Smooth muscle cell (in vitro differentiated cells): ENCODE measurements around the gene PET117. TPM values are rescaled to one million over a fixed set of nuclear protein-coding genes. Genes with fewer than 3 reads are reported as not detected.

Experiments
- DNase-seq: peaks from one replicate; lab custom pipeline; 2025; ENCODE audit not compliant: unreplicated experiment; lab: John Stamatoyannopoulos, UW
- H2AFZ ChIP-seq: fragments of 200-600 bp; sonication (generic); 2 replicates; pipeline ENCODE4 v1.6.0; 2016; ENCODE audit warnings: antibody characterized with exemption, low read depth, mild to moderate bottlenecking
- H3F3A ChIP-seq: fragments of 200-600 bp; sonication (generic); 2 replicates; pipeline ENCODE4 v1.6.0; 2017; ENCODE audit warnings: antibody characterized with exemption, low read depth
- H3K27ac ChIP-seq: fragments of 200-600 bp; sonication (generic); 2 replicates; pipeline ENCODE4 v1.5.1; 2016; ENCODE audit warnings: low read depth, mild to moderate bottlenecking
- H3K27me3 ChIP-seq: fragments of 200-600 bp; sonication (generic); 2 replicates; pipeline ENCODE4 v1.6.1; 2016; ENCODE audit warnings: low read depth, mild to moderate bottlenecking
- H3K36me3 ChIP-seq: fragments of 200-600 bp; sonication (generic); 2 replicates; pipeline ENCODE4 v1.5.1; 2016; ENCODE audit warnings: low read depth
- H3K4me1 ChIP-seq: fragments of 200-600 bp; sonication (generic); 2 replicates; pipeline ENCODE4 v1.5.1; 2016; ENCODE audit warnings: low read depth
- H3K4me2 ChIP-seq: fragments of 200-600 bp; sonication (generic); 2 replicates; pipeline ENCODE4 v1.6.0; 2016; ENCODE audit warnings: mild to moderate bottlenecking
- H3K4me3 ChIP-seq: fragments of 200-600 bp; sonication (generic); 2 replicates; pipeline ENCODE4 v1.5.1; 2016; ENCODE audit warnings: mild to moderate bottlenecking
- H3K79me2 ChIP-seq: fragments of 200-600 bp; sonication (generic); 2 replicates; pipeline ENCODE4 v1.6.0; 2016; ENCODE audit warnings: low read depth, mild to moderate bottlenecking
- H3K9ac ChIP-seq: fragments of 200-600 bp; sonication (generic); 2 replicates; pipeline ENCODE4 v1.6.0; 2016; ENCODE audit warnings: low read depth
- H3K9me3 ChIP-seq: fragments of 200-600 bp; sonication (generic); replicated peaks from 2 replicates; pipeline ENCODE4 v1.5.1; 2016; ENCODE audit warnings: low read depth
- H4K20me1 ChIP-seq: fragments of 200-600 bp; sonication (generic); 2 replicates; pipeline ENCODE4 v1.6.0; 2016; ENCODE audit warnings: low read depth
- CTCF ChIP-seq: fragments of 200-600 bp; sonication (generic); IDR thresholded peaks from 2 replicates; pipeline ENCODE4 v1.5.1; 2017; ENCODE audit warnings: borderline replicate concordance, mild to moderate bottlenecking, antibody characterized with exemption; ENCODE audit not compliant: insufficient read depth, poor library complexity, severe bottlenecking
- WGBS: methylation state at CpG from one replicate; pipeline ENCODE4 v1.1.7; 2016; ENCODE audit warnings: low lambda C conversion rate; 5-methylcytosine and 5-hydroxymethylcytosine counted together
- polyA plus RNA-seq: library from polyadenylated mRNA; unstranded; fragments of >200 nt; fragmentation: Nextera tagmentation; extraction: Ambion mirVana; gene quantifications from 2 replicates; pipeline ENCODE4 v1.2.1, GENCODE V29; 2016
- total RNA-seq: library from RNA; depleted of rRNA; stranded (reverse); fragments of >200 nt; gene quantifications from 2 replicates; pipeline ENCODE4 v1.2.3, GENCODE V29; 2014

Gene PET117
- total and polyA plus RNA-seq, 2 experiments from 2014 or later = 8.6 to 9.6 TPM

GRCh38 chr20:18165553-18165952 is 27.9 kb downstream of the PET117 start:
- Histone ChIP-seq H2AFZ (no peak overlapping the region), H3F3A (no peaks in the 10 kb centered on the region), H3K4me3 (no peak overlapping the region), H3K4me2 (no peak overlapping the region), H3K79me2 (peaks cover 5% of the 10 kb centered on the region), H3K4me1 (no peaks in the 10 kb centered on the region), H3K9me3 (no peaks in the 10 kb centered on the region), H4K20me1 (peaks cover 4% of the 10 kb centered on the region), H3K27me3 (no peaks in the 10 kb centered on the region), H3K27ac (no peak overlapping the region), H3K9ac (no peak overlapping the region), H3K36me3 (no peaks in the 10 kb centered on the region)
- no peak for DNase-seq
- TF ChIP-seq CTCF = no peak
- 89% methylated on average over 3 of the region's 3 CpGs for WGBS

- peaks cover 5% of the 10 kb centered on the region for H3K79me2 ChIP-seq
- no peak overlapping the region for H3K4me2 ChIP-seq
- no peaks in the 10 kb centered on the region for H3F3A ChIP-seq
- peaks cover 4% of the 10 kb centered on the region for H4K20me1 ChIP-seq
- no peak overlapping the region for H3K9ac ChIP-seq
- no peaks in the 10 kb centered on the region for H3K9me3 ChIP-seq
- H3K27me3 ChIP-seq = no peaks in the 10 kb centered on the region
- no peak overlapping the region for H2AFZ ChIP-seq
- TF ChIP-seq CTCF = no peak
- H3K4me1 ChIP-seq = no peaks in the 10 kb centered on the region
- H3K36me3 ChIP-seq = no peaks in the 10 kb centered on the region
- no peak overlapping the region for H3K4me3 ChIP-seq
- H3K27ac ChIP-seq = no peak overlapping the region
- WGBS = 81% methylated on average over 5 of the region's 5 CpGs
- DNase-seq = no peak
Observed at GRCh38 chr20:18166241-18166881, 28.7 kb downstream of the PET117 start.

- Histone ChIP-seq H3K36me3 (no peaks in the 10 kb centered on the region), H2AFZ (no peak overlapping the region), H3K4me1 (no peaks in the 10 kb centered on the region), H3K79me2 (peaks cover 5% of the 10 kb centered on the region), H3K4me2 (no peak overlapping the region), H3K27me3 (no peaks in the 10 kb centered on the region), H4K20me1 (peaks cover 4% of the 10 kb centered on the region), H3K27ac (no peak overlapping the region), H3K9ac (no peak overlapping the region), H3F3A (no peaks in the 10 kb centered on the region), H3K4me3 (no peak overlapping the region), H3K9me3 (no peaks in the 10 kb centered on the region)
- no peak for TF ChIP-seq CTCF
- 87% methylated on average over 1 of the region's 1 CpG for WGBS
- DNase-seq = no peak
Observed at GRCh38 chr20:18166950-18167349, 29.3 kb downstream of the PET117 start.

- H3K27me3 ChIP-seq = no peaks in the 10 kb centered on the region
- H3K4me2 ChIP-seq = no peak overlapping the region
- H3K4me1 ChIP-seq = no peaks in the 10 kb centered on the region
- H4K20me1 ChIP-seq = no peaks in the 10 kb centered on the region
- H2AFZ ChIP-seq = no peak overlapping the region
- WGBS = 100% methylated on average over 2 of the region's 2 CpGs
- DNase-seq = no peak
- peaks cover 5% of the 10 kb centered on the region for H3K79me2 ChIP-seq
- H3K4me3 ChIP-seq = no peak overlapping the region
- no peaks in the 10 kb centered on the region for H3K9me3 ChIP-seq
- H3F3A ChIP-seq = no peaks in the 10 kb centered on the region
- H3K27ac ChIP-seq = no peak overlapping the region
- H3K36me3 ChIP-seq = no peaks in the 10 kb centered on the region
- no peak for TF ChIP-seq CTCF
- H3K9ac ChIP-seq = no peak overlapping the region
Observed at GRCh38 chr20:18172379-18172778, 34.7 kb downstream of the PET117 start.
